Common myeloid progenitor, CD34-positive (primary cell): ENCODE data around the gene TRMT13.

Source experiments
- CTCF ChIA-PET: fragments of 350-600 bp; sonication (Branson Sonifier 250); formaldehyde crosslinking; loops from one replicate; lab custom pipeline; 2021; ENCODE audit warnings: antibody characterized with exemption; lab: Charles Lee
- POLR2A ChIA-PET: fragments of 350-600 bp; sonication (Branson Sonifier 250); formaldehyde crosslinking; loops from one replicate; lab custom pipeline; 2021; ENCODE audit warnings: antibody characterized with exemption; lab: Charles Lee
- DNase-seq, 3 donors: peaks; one replicate each; pipeline versions ENCODE4 v3.0.0 to v3.0.0-alpha.2; 2013
- H3K27ac ChIP-seq, 2 experiments: 1 replicate in 1 of 2; 2 replicates in 1 of 2; pipeline ENCODE4 v1.7.0; 2013; ENCODE audit warnings: inconsistent platforms in 2 of 2, low read length in 2 of 2, mild to moderate bottlenecking in 2 of 2, low read depth in 1 of 2, moderate library complexity in 1 of 2; ENCODE audit not compliant: severe bottlenecking in 2 of 2, insufficient read depth in 1 of 2, poor library complexity in 1 of 2
- H3K27me3 ChIP-seq, 5 experiments: replicated peaks in 2 of 5; 1 replicate in 3 of 5; 2 replicates in 2 of 5; pipeline versions ENCODE4 v1.6.1 to v1.7.0; 2013; ENCODE audit warnings: low read length in 4 of 5, mild to moderate bottlenecking in 2 of 5, moderate library complexity in 2 of 5, inconsistent platforms in 1 of 5; ENCODE audit not compliant: insufficient read depth in 5 of 5, control insufficient read depth in 4 of 5
- H3K36me3 ChIP-seq, 4 experiments: 1 replicate in 2 of 4; 2 replicates in 2 of 4; pipeline versions ENCODE4 v1.6.1 to v1.7.0; 2013; ENCODE audit warnings: low read length in 3 of 4, control low read depth in 1 of 4, mild to moderate bottlenecking in 1 of 4; ENCODE audit not compliant: control insufficient read depth in 4 of 4, insufficient read depth in 4 of 4
- H3K4me1 ChIP-seq, 4 experiments: 1 replicate in 3 of 4; 2 replicates in 1 of 4; pipeline versions ENCODE4 v1.6.1 to v1.7.1; 2013; ENCODE audit warnings: low read length in 3 of 4, mild to moderate bottlenecking in 3 of 4, control low read depth in 1 of 4, inconsistent platforms in 1 of 4, moderate library complexity in 1 of 4; ENCODE audit not compliant: control insufficient read depth in 4 of 4, insufficient read depth in 4 of 4; ENCODE audit errors: control extremely low read depth in 1 of 4
- H3K4me3 ChIP-seq, 7 experiments: 1 replicate in 4 of 7; 2 replicates in 3 of 7; pipeline versions ENCODE4 v1.5.1 to v1.7.0; 2013; ENCODE audit warnings: mild to moderate bottlenecking in 7 of 7, low read length in 6 of 7, moderate library complexity in 6 of 7, inconsistent platforms in 2 of 7, low read depth in 2 of 7, control low read depth in 1 of 7; ENCODE audit not compliant: insufficient read depth in 4 of 7, control insufficient read depth in 1 of 7; ENCODE audit errors: extremely low read depth in 1 of 7
- H3K9me3 ChIP-seq, 5 experiments: 1 replicate in 4 of 5; 2 replicates in 1 of 5; pipeline versions ENCODE4 v1.6.1 to v1.7.1; 2013; ENCODE audit warnings: low read length in 4 of 5, mild to moderate bottlenecking in 2 of 5, inconsistent platforms in 1 of 5, low read depth in 1 of 5, moderate library complexity in 1 of 5; ENCODE audit not compliant: control insufficient read depth in 4 of 5, insufficient read depth in 2 of 5; ENCODE audit errors: control extremely low read depth in 1 of 5
- WGBS: methylation state at CpG from one replicate; pipeline ENCODE4 v1.1.5; 2013; ENCODE audit not compliant: insufficient coverage; 5-methylcytosine and 5-hydroxymethylcytosine counted together

TRMT13 gene

GRCh38 chr1:100151679-100152078 is 18.7 kb downstream of the TRMT13 start:
- Histone ChIP-seq H3K27me3 (no peaks in the 10 kb centered on the region), H3K4me1 (no peaks in the 10 kb centered on the region), H3K9me3 (no peaks in the 10 kb centered on the region), H3K27ac (no peak overlapping the region), H3K4me3 (no peak overlapping the region), H3K36me3 (peaks cover 0 to 27% (median 13%) of the 10 kb centered on the region in 4 experiments)
- DNase-seq: no peak
- 78% methylated on average over 1 of the region's 2 CpGs for WGBS
- ChIA-PET POLR2A (no interaction called here), CTCF (no interaction called here)

DNA sequence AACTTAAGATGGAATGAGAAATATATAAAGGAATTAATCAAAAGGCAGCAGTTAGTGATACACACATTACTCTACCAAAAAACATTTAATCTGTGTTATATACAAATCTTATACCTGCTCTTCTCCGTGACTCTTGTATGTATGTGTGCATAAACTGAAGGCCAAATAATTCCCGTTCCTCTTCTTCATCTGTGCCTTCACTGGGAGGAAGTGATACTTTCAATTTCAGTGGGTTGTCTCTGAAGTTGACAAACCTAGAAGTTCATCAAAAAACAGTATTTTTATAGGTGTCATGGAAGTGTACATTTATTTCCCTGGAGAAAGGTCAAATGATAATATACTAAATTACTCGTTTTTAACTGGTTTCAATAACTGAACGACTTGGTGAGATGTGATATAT is 19.3 kb downstream of the TRMT13 start:
- H3K4me1 ChIP-seq: no peaks in the 10 kb centered on the region
- POLR2A ChIA-PET: no interaction called here
- no peak overlapping the region for H3K27ac ChIP-seq
- H3K4me3 ChIP-seq: no peak overlapping the region
- no peaks in the 10 kb centered on the region for H3K27me3 ChIP-seq
- no peak for DNase-seq
- WGBS: no CpG with 5 or more reads among the region's 4 CpGs
- no peaks in the 10 kb centered on the region for H3K9me3 ChIP-seq
- H3K36me3 ChIP-seq: peaks cover 0 to 24% (median 11%) of the 10 kb centered on the region in 4 experiments
- CTCF ChIA-PET: no interaction called here

DNA sequence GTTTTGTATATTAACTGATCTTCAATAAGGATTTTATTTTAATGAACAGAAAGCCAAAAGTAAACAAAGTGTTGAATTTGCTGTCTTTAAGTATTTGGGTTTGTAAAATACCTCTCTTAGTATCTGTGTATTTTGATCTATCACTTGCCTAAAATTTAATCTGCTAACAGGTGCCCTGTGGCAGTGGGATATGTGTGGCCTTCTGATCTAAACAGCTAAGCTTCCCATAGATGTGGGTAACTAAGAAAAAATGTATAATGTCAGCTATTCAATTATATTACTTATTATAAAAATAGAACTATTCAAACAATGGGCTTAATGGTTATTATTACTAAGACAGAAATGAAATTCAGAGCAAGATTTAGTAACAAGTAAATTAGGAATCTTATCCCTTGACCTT is 29.9 kb downstream of the TRMT13 start:
- Histone ChIP-seq H3K9me3 (peaks cover 0 to 1% (median 0%) of the 10 kb centered on the region in 5 experiments), H3K27ac (no peak overlapping the region), H3K4me1 (no peaks in the 10 kb centered on the region), H3K36me3 (no peaks in the 10 kb centered on the region), H3K4me3 (no peak overlapping the region), H3K27me3 (no peaks in the 10 kb centered on the region)
- CTCF ChIA-PET: interaction anchor here (0.6 kb wide), 1 partner anchor 311 kb away, joined by 3 read pairs; no protein-coding TSS in a partner anchor
- POLR2A ChIA-PET: no interaction called here
- no peak for DNase-seq

- Histone ChIP-seq H3K9me3 (peaks cover 0 to 1% (median 0%) of the 10 kb centered on the region in 5 experiments), H3K27ac (no peak overlapping the region), H3K4me1 (no peaks in the 10 kb centered on the region), H3K27me3 (no peaks in the 10 kb centered on the region), H3K36me3 (no peaks in the 10 kb centered on the region), H3K4me3 (no peak overlapping the region)
- DNase-seq: no peak
- WGBS: 100% methylated on average over 1 of the region's 2 CpGs
- CTCF ChIA-PET: interaction anchor here (0.7 kb wide), 1 partner anchor 15 kb away, joined by 3 read pairs; no protein-coding TSS in a partner anchor
- POLR2A ChIA-PET: no interaction called here
Measured at GRCh38 chr1:100164216-100164615, 31.3 kb downstream of the TRMT13 start.

GRCh38 chr1:100164702-100165101 is 31.7 kb downstream of the TRMT13 start:
- no peaks in the 10 kb centered on the region for H3K36me3 ChIP-seq
- CTCF ChIA-PET: interaction anchor here (1.2 kb wide), 1 partner anchor 18 kb away, joined by 3 read pairs; no protein-coding TSS in a partner anchor
- POLR2A ChIA-PET: no interaction called here
- no peak for DNase-seq
- no peak overlapping the region for H3K27ac ChIP-seq
- H3K9me3 ChIP-seq: peaks cover 0 to 1% (median 0%) of the 10 kb centered on the region in 5 experiments
- H3K4me3 ChIP-seq: no peak overlapping the region
- H3K27me3 ChIP-seq: no peaks in the 10 kb centered on the region
- WGBS: 90% methylated on average over 3 of the region's 5 CpGs
- H3K4me1 ChIP-seq: no peaks in the 10 kb centered on the region

DNA sequence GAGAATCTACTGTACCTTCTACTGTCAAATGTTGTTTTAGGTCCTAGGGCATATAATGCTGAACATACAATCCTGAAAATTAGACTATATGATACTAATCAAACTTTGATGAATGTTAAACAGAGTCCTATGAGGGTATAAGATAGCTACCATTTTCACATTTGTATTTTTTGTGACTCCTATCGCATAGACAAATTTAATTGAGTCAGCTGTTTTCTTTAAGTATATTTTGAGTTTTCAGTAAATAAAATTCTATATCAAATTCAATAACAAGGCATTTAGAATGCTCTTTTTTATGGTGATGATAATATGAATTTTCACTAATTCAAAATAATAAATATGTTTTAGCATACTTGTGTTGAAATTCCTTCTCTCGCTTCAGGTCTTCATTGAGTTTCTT is 35.1 kb downstream of the TRMT13 start:
- Histone ChIP-seq H3K27ac (no peak overlapping the region), H3K4me3 (no peak overlapping the region), H3K27me3 (no peaks in the 10 kb centered on the region), H3K4me1 (no peaks in the 10 kb centered on the region), H3K9me3 (peaks cover 0 to 1% (median 0%) of the 10 kb centered on the region in 5 experiments), H3K36me3 (no peaks in the 10 kb centered on the region)
- CTCF ChIA-PET: no interaction called here
- POLR2A ChIA-PET: no interaction called here
- WGBS: no CpG with 5 or more reads among the region's 2 CpGs
- DNase-seq: no peak

DNA sequence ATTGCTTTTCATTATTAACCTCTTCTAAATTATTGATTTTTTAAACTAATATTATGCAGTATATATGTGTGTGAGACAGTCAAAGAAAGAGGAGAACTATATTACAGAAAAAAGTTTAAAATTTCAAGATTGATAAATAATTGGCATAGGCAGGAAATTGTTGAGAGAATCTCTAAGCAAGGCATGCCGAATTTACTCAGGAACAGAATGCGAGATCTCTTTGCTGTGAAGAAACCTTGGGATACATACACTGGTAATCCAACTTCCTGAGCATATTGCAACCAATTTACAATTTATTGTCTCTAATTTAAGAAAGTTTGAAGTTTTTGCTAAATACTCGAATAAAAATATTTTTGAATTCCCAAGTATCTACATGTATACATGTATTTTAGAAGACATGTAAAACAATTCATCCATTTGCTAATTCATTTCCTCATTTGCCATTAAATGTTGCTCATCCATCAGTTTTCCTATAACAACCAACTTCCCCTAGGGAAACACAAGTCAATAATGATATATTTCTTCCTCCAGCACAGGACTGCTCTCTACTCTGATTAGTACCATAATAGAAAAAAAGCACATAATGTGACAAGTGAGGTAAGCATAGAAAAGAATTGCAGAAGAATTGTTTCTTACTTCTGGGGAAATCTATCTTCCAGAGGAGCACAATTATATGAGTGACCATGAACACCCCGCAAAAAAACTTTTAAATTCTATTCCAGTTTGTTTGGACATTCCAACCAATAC is 44.5 kb downstream of the TRMT13 start:
- DNase-seq: no peak
- no peaks in the 10 kb centered on the region for H3K27me3 ChIP-seq
- no peak overlapping the region for H3K27ac ChIP-seq
- ChIA-PET POLR2A (no interaction called here), CTCF (no interaction called here)
- H3K4me3 ChIP-seq: no peak overlapping the region
- no CpG with 5 or more reads among the region's 4 CpGs for whole genome bisulfite sequencing
- H3K9me3 ChIP-seq: no peaks in the 10 kb centered on the region
- H3K36me3 ChIP-seq: no peaks in the 10 kb centered on the region
- H3K4me1 ChIP-seq: no peaks in the 10 kb centered on the region
